GM21515 (cell line): Measurements from ENCODE around the gene SLC12A7.
"Not testable (repeated sequence)": the region's sequence is repeated elsewhere in the genome, so short reads cannot be mapped to it uniquely, and the experiment has no call there.

Source experiments
- ATAC-seq: cut with Tn5 transposase; IDR thresholded peaks from one replicate; pipeline ENCODE4 v1.9.1; 2021; ENCODE audit not compliant: unreplicated experiment

SLC12A7 gene

GRCh38 chr5:1027631-1028441 is 84.0 kb downstream of the SLC12A7 start:
- no peak for ATAC-seq

- ATAC-seq = no peak
Measured at GRCh38 chr5:1026700-1027621, 84.9 kb downstream of the SLC12A7 start.

DNA sequence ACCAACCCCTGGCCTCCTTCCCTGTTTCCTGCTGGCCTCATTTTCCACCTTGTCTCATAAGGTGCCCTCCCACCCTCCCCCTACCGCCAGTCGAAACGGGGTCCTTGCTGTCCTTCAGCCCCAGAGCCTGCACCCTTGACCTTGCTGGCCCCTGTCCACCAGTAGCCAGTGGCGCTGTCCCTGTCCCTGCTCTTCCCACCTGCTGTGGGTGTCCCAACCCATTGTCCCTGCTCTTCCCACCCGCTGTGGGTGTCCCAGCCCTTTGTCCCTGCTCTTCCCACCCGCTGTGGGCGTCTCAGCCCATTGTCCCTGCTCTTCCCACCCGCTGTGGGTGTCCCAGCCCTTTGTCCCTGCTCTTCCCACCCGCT is 89.9 kb downstream of the SLC12A7 start:
- not testable (repeated sequence) for ATAC-seq

DNA sequence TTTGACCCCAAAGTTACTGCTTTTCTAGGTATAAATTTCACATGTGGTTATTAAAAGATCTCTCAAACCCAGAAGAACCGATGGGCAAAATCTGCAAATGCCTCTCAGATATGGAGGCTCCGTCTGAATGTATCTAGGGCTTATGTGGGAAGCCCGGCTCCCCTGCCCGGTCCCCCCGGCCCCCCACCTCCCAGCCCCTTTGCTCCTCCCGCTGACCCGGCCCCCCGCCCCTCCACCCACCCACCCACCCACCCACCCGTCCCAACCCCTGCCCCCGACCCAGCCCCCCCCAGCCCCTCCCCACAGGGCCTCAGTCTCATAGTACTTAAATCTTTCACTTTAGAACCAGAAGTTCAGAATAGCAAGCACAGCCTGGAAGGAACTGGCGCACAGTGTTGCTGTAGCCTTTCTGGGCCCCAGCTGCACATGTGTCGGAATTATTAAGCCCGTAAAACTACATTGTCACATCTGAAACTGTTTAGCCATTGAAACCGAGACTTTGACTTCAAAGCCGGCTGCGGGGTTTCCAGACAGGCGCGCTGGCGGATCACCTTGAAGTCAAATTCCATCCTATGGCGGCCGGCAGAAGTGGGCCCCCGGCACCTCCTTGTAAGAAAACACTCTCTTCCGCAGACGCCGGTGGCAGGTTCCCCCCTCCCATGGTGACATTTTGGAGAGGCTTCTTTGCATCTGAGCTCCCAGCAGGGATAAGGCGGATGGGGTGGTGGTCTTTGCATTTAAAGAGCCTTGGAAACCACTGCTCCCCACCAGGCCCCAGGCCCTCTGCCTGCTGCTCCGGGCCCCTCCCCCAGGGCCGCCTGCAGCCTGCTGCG is 90.5 kb downstream of the SLC12A7 start:
- ATAC-seq = no peak

DNA sequence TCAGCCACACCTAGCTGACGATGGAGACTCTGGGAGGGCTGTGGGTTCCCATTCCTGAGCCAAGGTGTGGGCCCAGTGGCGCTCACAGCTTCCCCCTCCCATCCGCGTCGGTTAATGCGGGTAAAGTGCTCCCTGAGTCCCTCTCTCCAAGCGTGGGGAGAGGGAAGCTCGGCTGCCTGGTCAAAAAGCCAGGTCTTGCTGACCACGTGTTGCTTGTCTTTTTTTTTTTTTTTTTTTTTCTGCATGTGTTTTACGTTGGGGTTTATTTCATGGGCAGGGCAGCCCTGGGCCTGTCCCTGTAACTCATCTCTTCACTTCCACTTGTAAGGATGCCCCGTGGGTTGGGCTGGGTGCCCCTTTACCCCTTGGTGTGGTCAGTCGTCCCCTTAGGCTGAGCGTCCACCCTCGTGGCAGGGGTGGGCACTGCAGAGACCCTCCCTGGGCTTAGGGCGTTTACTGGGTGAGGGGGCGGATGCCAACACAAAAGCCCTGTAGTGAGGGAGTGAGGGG is 91.4 kb downstream of the SLC12A7 start:
- no peak for ATAC-seq

DNA sequence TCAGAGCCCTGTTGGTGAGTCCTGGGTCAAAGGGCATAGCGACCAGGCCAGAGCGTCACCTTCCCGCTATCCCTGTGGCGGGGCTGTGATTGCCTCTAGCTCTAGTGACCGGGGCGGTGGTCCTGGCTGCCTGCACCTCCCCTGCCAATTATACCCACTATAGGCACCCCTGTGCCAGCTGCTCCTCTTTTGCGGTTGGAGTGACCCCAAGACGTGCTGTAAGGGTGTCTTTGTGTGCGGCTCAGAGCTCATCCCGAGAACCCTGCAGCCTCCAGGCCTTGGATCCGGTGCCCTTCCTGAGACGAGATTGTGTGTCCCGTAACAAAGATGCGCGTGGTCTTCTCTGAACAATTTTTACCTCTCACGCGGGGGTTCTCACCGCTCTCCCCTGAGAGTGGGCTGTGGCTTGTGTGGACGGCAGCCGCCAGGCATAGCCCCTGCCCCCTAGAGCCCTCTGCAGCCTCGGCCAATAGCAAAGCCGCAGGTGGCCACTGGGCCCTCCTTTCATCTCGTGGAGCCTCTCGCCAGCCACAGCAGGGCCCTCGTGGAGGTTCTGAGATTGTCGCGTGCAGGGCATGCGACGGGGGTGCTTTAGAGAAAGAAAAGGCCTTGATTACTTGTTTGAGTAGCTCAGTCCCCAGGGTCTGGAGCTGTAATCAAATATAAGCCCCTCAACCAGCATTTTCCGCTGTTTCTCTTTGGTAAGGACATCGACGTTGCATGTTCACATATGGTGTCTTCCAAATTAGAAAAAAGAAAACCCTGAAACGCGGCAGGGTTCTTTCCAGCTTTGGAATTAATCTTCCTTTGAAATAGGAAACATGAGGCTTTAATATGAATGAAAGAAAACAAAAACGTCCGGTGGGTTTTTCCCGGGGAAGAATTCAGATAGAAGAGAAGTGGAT is 92.6 kb downstream of the SLC12A7 start:
- ATAC-seq = no peak

DNA sequence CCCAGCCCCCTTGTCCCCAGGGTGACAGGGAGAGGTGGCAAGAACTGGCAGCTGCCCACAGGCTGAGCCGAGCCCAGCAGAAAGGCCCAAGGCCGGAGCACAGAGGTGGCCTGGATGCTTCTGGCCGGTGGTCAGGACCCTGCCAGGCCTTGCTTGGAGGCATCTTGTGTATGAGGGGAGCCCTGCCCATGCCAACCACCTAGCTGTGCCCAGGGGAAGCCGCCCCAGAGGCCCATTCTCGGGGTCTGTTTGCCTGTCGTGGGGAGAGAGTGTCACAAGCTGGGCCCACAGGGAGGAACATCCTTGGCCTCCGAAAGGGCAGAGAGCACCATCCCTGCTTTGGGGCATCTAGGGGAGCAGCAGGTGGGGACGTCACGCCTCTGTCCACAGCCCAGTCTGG is 93.3 kb downstream of the SLC12A7 start:
- no peak for ATAC-seq

DNA sequence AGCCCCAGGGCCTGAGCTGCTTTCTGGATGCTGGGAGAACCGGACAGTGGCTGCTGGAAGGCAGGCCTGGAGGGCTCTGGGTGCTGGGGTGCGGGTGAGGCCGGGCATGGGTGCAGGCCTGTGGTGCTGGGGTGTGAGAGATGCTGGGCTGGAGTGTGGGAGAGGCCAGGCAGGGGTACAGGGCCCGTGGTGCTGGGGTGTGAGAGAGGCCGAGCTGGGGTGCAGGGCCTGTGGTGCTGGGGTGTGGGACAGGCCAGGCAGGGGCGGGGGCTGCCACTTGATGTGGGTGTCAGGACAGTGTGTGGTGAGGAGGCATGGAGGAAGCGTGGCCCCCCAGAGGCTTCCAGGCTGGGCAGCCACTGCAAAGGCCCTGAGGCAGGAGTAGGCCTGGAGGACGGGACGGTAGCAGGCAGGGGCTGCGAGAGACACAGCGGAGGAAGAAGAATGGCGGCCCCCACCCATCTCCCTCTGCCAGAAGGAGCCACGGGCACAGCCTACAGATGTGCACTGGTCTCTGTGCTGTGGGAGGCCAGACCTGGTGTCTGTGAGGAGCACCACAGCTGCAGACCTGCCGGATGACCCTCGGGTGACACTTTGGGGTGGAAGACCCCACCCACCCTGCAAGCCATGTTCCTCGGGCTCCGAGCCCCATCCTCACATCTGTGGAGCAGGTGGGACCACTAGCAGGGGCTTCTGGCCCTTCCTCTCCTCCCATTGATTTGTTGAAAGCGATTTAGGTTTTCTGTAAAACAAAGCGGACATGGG is 94.0 kb downstream of the SLC12A7 start:
- ATAC-seq = no peak

GRCh38 chr5:1017056-1017455 is 94.8 kb downstream of the SLC12A7 start:
- ATAC-seq = no peak

DNA sequence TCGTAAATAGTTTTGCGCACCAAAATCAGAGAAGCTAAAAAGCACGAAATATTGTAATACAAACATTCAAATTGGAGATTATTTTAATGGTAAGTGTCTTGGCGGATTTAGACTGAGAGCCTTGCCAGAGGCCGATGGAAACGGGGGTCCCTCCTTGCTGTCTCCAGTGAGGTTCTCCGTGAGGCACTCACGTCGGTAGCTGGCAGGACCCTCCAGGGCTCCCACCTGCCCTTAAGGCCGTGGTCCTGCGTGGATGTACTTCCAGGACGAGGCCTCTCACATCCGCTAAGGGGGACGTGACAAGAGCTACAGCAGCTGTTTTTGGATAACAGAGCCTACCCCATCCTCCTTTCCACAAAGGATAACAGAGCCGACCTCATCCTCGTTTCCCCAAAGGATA is 95.4 kb downstream of the SLC12A7 start:
- ATAC-seq = no peak

DNA sequence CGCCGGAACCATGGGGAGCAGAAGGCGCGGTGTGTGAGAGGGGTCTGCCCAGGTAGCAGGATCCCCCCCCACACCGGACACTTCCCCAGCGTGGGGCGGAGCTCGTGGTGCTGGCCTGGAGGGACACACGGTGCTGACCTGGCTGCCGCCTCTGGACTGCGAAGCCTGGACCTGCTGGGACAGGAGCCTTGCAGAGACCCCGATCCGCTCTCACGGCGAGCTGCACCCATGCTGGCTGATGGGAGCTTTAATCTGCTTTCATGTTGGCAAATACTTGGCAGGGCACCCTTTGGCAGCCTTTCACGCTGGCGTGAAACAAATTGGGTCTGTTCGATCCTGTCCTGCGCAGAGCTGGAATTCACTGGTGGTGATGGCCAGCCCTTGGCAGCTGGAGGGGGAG is 95.8 kb downstream of the SLC12A7 start:
- no peak for ATAC-seq

GRCh38 chr5:1015507-1015906 is 96.4 kb downstream of the SLC12A7 start:
- no peak for ATAC-seq

DNA sequence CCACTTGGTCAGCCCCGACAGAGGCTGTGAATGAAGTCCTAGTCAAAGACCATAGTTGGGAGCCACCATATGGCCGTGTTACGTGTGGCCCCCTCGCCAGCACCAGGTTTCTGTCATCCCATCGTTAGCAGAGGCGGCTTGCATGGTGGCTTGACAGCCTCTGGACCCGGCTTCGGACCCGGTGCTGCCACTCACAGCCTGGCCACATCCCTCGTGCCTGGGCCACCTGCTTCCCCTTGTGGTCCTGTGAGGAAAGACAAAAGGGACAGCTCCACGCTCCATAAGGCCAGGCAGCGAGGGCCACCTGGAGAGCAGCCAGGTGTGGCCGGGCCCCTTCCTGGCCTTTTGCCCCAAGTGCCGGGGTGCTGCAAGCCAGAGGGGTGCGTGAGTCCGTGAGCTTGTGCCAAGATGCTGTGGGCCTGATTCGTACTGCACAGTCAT is 97.1 kb downstream of the SLC12A7 start:
- no peak for ATAC-seq

GRCh38 chr5:1014346-1014745 is 97.5 kb downstream of the SLC12A7 start:
- ATAC-seq = no peak

DNA sequence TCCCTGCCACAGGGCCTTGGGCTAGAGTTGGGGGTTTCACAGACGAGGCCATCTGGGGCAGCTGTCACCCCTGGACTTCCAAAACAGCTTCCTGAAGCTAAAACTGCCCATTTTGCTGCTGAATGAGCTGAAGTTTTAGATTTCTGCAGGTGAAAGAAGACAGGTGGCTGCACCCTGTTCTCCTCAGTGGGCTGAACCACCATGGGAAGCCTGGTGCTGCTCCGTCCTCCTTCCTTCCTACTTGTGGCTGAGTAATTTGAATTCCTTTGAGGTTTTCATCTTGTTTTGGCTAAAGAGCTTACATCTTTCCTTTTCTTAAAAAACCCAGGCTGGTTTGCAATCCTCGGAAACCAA is 97.9 kb downstream of the SLC12A7 start:
- ATAC-seq = no peak

DNA sequence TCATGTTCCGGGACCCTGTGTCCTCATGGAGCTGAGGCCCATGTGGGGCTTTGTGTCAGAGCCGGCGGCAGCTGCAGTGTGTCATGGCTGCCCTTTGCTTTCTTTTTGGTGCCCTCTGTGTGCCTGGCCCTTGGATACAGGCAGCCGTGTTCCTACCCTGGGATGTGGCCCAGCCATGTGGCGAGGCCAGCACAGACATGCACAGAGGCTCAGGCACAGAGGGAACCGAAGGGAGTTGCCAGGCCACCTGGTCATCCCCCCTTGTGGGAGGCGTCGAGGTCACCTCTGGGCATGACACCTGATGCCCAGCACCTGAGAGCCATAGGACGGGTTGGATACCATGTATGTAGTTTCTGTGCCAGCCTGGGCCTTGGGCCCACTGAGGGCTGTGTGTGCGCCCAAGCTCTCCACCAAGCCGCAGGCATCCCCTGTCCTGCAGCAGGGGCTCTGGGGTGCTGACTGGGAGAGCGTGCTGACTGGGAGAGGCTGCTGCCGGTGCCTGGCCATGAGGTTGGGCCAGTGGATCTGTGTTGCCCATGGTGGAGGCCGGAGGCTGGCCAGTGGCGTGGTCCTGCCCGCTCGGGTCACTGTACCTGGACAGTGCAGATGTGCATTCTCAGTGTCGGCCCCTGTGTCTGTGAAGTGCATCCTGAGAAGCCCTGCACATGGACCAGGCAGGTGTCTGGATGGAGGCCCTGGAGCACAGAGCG is 98.5 kb downstream of the SLC12A7 start:
- no peak for ATAC-seq

GRCh38 chr5:1012900-1013237 is 99.0 kb downstream of the SLC12A7 start:
- ATAC-seq = no peak

DNA sequence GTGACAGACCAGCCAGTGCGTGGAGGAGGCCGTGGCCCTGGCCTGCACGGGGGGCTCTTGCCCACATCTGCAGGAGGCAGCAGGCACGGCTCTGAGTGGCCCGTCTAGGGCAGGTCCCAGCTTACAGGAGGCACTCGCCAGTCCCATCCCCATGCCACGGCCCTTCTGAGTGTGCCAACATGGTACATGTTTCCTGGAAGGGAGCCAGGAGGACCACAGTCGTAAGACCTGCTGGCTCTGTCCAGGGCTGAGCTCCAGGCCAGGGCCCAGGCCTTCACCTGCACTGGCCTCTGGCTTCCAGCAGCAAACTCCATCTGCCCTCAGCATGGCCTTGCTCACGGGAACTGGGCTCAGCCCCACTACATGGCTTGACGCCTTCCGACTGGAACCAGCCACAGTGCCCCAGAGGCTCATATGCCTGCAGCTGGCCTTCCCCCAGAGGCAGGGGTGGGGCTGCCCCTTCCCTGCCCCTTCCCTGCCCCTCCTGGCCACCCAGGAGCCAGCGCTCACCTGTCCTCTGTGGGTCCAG is 99.5 kb downstream of the SLC12A7 start:
- ATAC-seq = no peak
